SK-N-SH (cell line): ENCODE data around the gene FHOD3. TPM values are rescaled to one million over a fixed set of nuclear protein-coding genes. Genes with fewer than 3 reads are reported as not detected.
A peak's percentile ranks its signal among the peaks of the same experiment; 100 is the strongest.

ENCODE experiments used
- CTCF ChIA-PET: fragments of 300-600, 350-600 bp; formaldehyde crosslinking; extraction: SDS; loops from one replicate; lab custom pipeline; 2021; lab: Yijun Ruan, JAX
- POLR2A ChIA-PET: fragments of 350-600 bp; sonication (Branson Sonifier 250); formaldehyde crosslinking; extraction: SDS; loops from one replicate; lab custom pipeline; 2020; ENCODE audit warnings: antibody characterized with exemption, inconsistent platforms; lab: Yijun Ruan, JAX
- DNase-seq: peaks from one replicate; pipeline ENCODE4 v3.0.0; 2012
- H2AFZ ChIP-seq: fragments of 200-600 bp; sonication (generic); 2 replicates; pipeline ENCODE4 v1.8.1; 2016; ENCODE audit warnings: antibody characterized with exemption, mild to moderate bottlenecking, low read depth
- H3F3A ChIP-seq: fragments of 200-600 bp; sonication (generic); replicated peaks from 2 replicates; pipeline ENCODE3; 2016; ENCODE audit warnings: antibody characterized with exemption, mild to moderate bottlenecking; ENCODE audit not compliant: insufficient read depth
- H3K27ac ChIP-seq, 2 experiments: fragments of 200-500 bp in 1 of 2; fragments of 200-600 bp in 1 of 2; sonication (Bioruptor generic) in 1 of 2; sonication (generic), shearing (Covaris generic) in 1 of 2; 2 replicates each; pipeline versions ENCODE4 v1.5.1 to v1.6.1; 2014 to 2016; ENCODE audit warnings: low read depth in 2 of 2, inconsistent platforms in 1 of 2, low read length in 1 of 2, mild to moderate bottlenecking in 1 of 2, mixed read lengths in 1 of 2
- H3K27me3 ChIP-seq: fragments of 200-600 bp; sonication (generic), shearing (Covaris generic); 2 replicates; pipeline ENCODE4 v1.6.1; 2016; ENCODE audit warnings: mixed run types; ENCODE audit not compliant: insufficient read depth
- H3K36me3 ChIP-seq, 2 experiments: fragments of 200-500 bp in 1 of 2; fragments of 200-600 bp in 1 of 2; sonication (Bioruptor generic) in 1 of 2; sonication (generic) in 1 of 2; replicated peaks in 1 of 2; 2 replicates each; pipeline versions ENCODE3 to v1.5.1; 2014 to 2016; ENCODE audit warnings: low read length in 1 of 2, mild to moderate bottlenecking in 1 of 2; ENCODE audit not compliant: insufficient read depth in 2 of 2, control insufficient read depth in 1 of 2
- H3K4me1 ChIP-seq, 2 experiments: fragments of 200-500 bp in 1 of 2; fragments of 200-600 bp in 1 of 2; sonication (Bioruptor generic) in 1 of 2; sonication (generic), shearing (Covaris generic) in 1 of 2; 2 replicates each; pipeline versions ENCODE4 v1.5.1 to v1.6.1; 2014 to 2016; ENCODE audit warnings: low read depth in 1 of 2, low read length in 1 of 2, mixed run types in 1 of 2; ENCODE audit not compliant: insufficient read depth in 2 of 2, control insufficient read depth in 1 of 2
- H3K4me2 ChIP-seq: fragments of 200-600 bp; sonication (generic), shearing (Covaris generic); 2 replicates; pipeline ENCODE4 v1.6.1; 2017; ENCODE audit warnings: mixed run types
- H3K4me3 ChIP-seq, 2 experiments: fragments of 200-500 bp in 1 of 2; fragments of 200-600 bp in 1 of 2; sonication (Bioruptor generic) in 1 of 2; sonication (generic), shearing (Covaris generic) in 1 of 2; 2 replicates each; pipeline versions ENCODE4 v1.5.1 to v1.8.1; 2014 to 2016; ENCODE audit warnings: low read depth in 2 of 2, inconsistent platforms in 1 of 2, low read length in 1 of 2, mild to moderate bottlenecking in 1 of 2, mixed read lengths in 1 of 2, moderate library complexity in 1 of 2
- H3K79me2 ChIP-seq: fragments of 200-600 bp; sonication (generic); 2 replicates; pipeline ENCODE4 v1.8.1; 2017; ENCODE audit warnings: mild to moderate bottlenecking; ENCODE audit not compliant: insufficient read depth
- H3K9ac ChIP-seq: fragments of 200-600 bp; sonication (generic); 2 replicates; pipeline ENCODE4 v1.6.1; 2017; ENCODE audit warnings: mixed run types
- H3K9me2 ChIP-seq: fragments of 200-600 bp; sonication (generic); 2 replicates; pipeline ENCODE4 v1.6.1; 2017; ENCODE audit warnings: mixed run types
- H3K9me3 ChIP-seq: fragments of 200-600 bp; sonication (generic); 2 replicates; pipeline ENCODE4 v1.6.1; 2017; ENCODE audit warnings: mixed run types, mild to moderate bottlenecking, moderate library complexity
- H4K20me1 ChIP-seq: fragments of 200-600 bp; sonication (generic); 2 replicates; pipeline ENCODE4 v1.6.1; 2017; ENCODE audit warnings: mild to moderate bottlenecking, mixed run types; ENCODE audit not compliant: insufficient read depth
- CHD2 ChIP-seq: fragments of 150-350 bp; IDR thresholded peaks from 2 replicates; pipeline ENCODE4 v1.6.1; 2018; ENCODE audit warnings: low read length; ENCODE audit not compliant: partially characterized antibody
- EP300 ChIP-seq, 2 experiments: IDR thresholded peaks; 2 replicates each; pipeline versions ENCODE4 v1.4.0 to v1.6.1; 2012; ENCODE audit warnings: borderline replicate concordance in 1 of 2, low read depth in 1 of 2, low read length in 1 of 2
- EZH2phosphoT487 ChIP-seq: fragments of 200-600 bp; sonication (generic); IDR thresholded peaks from 2 replicates; pipeline ENCODE4 v1.6.1; 2017; ENCODE audit warnings: low read depth, mixed run types, mild to moderate bottlenecking, antibody characterized with exemption, moderate library complexity, borderline replicate concordance
- FOSL2 ChIP-seq: IDR thresholded peaks from 2 replicates; pipeline ENCODE4 v1.4.0; 2012; ENCODE audit warnings: low read depth, mild to moderate bottlenecking, moderate library complexity, borderline replicate concordance
- FOXJ3 ChIP-seq: sonication (generic); formaldehyde crosslinking; IDR thresholded peaks from 2 replicates; pipeline ENCODE4 v1.5.1; 2020; ENCODE audit warnings: mild to moderate bottlenecking, missing genetic modification reagents
- JUND ChIP-seq: IDR thresholded peaks from 2 replicates; pipeline ENCODE4 v1.4.0; 2012
- MAX ChIP-seq: IDR thresholded peaks from 2 replicates; pipeline ENCODE4 v1.4.0; 2012; ENCODE audit warnings: low read depth
- NFIC ChIP-seq: IDR thresholded peaks from 2 replicates; pipeline ENCODE4 v1.4.0; 2012; ENCODE audit warnings: borderline replicate concordance
- REST ChIP-seq: IDR thresholded peaks from 2 replicates; pipeline ENCODE4 v1.6.1; 2012; ENCODE audit warnings: mild to moderate bottlenecking, low read depth, low read length, moderate library complexity
- RFX5 ChIP-seq: IDR thresholded peaks from 2 replicates; pipeline ENCODE4 v1.6.1; 2012; ENCODE audit warnings: mild to moderate bottlenecking, improper control_type of control experiment, low read length
- TCF12 ChIP-seq: IDR thresholded peaks from 2 replicates; pipeline ENCODE4 v1.4.0; 2012
- TEAD4 ChIP-seq: IDR thresholded peaks from 2 replicates; pipeline ENCODE4 v1.4.0; 2012; ENCODE audit warnings: mild to moderate bottlenecking, borderline replicate concordance; ENCODE audit not compliant: insufficient read depth
- YY1 ChIP-seq: IDR thresholded peaks from 2 replicates; pipeline ENCODE4 v1.4.0; 2012; ENCODE audit warnings: low read depth, mild to moderate bottlenecking
- WGBS: methylation state at CpG from one replicate; pipeline ENCODE4 v1.1.6; 2017; ENCODE audit warnings: low lambda C conversion rate; 5-methylcytosine and 5-hydroxymethylcytosine counted together
- polyA plus RNA-seq, 3 experiments: library from polyadenylated mRNA; depleted of rRNA; stranded (reverse); fragments of >200 nt; gene quantifications; 2 replicates each; pipeline ENCODE4 v1.2.3, GENCODE V29; 2012

Gene FHOD3
- polyA plus RNA-seq, 1 of the 3 experiments (the other 2 are of a cell fraction) = 10.9 TPM

DNA sequence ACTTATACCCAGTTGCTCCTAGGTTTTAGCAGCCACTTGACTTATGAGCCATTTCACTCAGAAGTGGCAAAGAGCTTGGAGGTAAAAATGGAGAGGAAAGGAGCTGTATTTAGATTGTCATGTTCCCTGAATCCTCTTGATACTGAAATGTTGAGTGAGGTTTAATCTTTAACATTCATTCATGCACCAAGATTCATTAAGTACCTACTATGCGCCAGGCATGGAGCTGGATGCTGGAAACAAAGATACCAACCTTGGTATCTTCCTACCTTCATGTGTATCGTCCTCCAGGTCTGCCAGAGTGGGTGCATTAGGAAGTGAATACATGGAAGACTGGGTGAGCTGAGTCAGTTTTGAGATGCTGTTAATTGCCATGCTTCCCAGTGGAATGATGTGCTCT lies 507.6 kb downstream of the FHOD3 start (continued):
- no peak for TF ChIP-seq JUND

- CTCF ChIA-PET = interaction anchor here (0.8 to 3.2 kb wide), 12 partner anchors 9 to 1109 kb away, joined by 3 to 17 read pairs (median 4); partner anchors contain the start of genes KIAA1328 and TPGS2
- no peak for DNase-seq
- 67% methylated on average over 2 of the region's 2 CpGs for WGBS
Observed at GRCh38 chr18:36808681-36809080, 511.2 kb downstream of the FHOD3 start.

More at GRCh38 chr18:36808681-36809080, 511.2 kb downstream of the FHOD3 start:
- TF ChIP-seq TCF12 (peak; percentile 60), FOXJ3 (CRISPR knock-in tag) (no peak), JUND (no peak), CHD2 (no peak), TEAD4 (0 out of 2 replicates have a peak, but pooled peaks have one; percentile 14), REST (no peak), EP300 (IDR thresholded peaks at IDR 0.05; ENCODE audit: borderline replicate concordance in 1 of 2, low read depth in 1 of 2, low read length in 1 of 2) (0 out of 4 replicates have a peak, but pooled peaks of 1 of the 2 experiments have one; percentile 21), MAX (no peak), NFIC (0 out of 2 replicates have a peak, but pooled peaks have one; percentile 5), YY1 (no peak), FOSL2 (peak; percentile 27; the same call in 1 of the 2 replicates), RFX5 (no peak), EZH2phosphoT487 (no peak)
- Histone ChIP-seq H3K9me2 (no peaks in the 10 kb centered on the region), H3K36me3 (peaks cover 34 to 58% of the 10 kb centered on the region in 2 experiments), H3K4me3 (no peak overlapping the region), H3K9ac (no peak overlapping the region), H3K4me1 (peaks cover 0 to 4% of the 10 kb centered on the region in 2 experiments; a peak in 3 of 4 replicates), H2AFZ (no peak overlapping the region), H3K79me2 (peaks cover 6% of the 10 kb centered on the region; the same call in 1 of the 2 replicates), H3K27me3 (no peaks in the 10 kb centered on the region), H3F3A (peaks cover 13% of the 10 kb centered on the region), H3K27ac (peak overlapping the region in 1 of 2 experiments; percentile 44; a peak in 2 of 4 replicates), H4K20me1 (0 out of 2 replicates have a peak, but pooled peaks cover 3% of the 10 kb centered on the region), H3K9me3 (no peaks in the 10 kb centered on the region), H3K4me2 (peak overlapping the region; percentile 29; the same call in 1 of the 2 replicates)
- POLR2A ChIA-PET = no interaction called here
